HUES48 (cell line): ENCODE data around the gene SCYGR8.

Source experiments
- H3K27ac ChIP-seq: one replicate; pipeline ENCODE4 v1.7.0; 2013; ENCODE audit warnings: low read depth, low read length, inconsistent platforms
- H3K27me3 ChIP-seq: 2 replicates; pipeline ENCODE4 v1.6.1; 2013; ENCODE audit warnings: mild to moderate bottlenecking, low read length; ENCODE audit not compliant: control insufficient read depth, insufficient read depth
- H3K36me3 ChIP-seq: 2 replicates; pipeline ENCODE4 v1.6.1; 2013; ENCODE audit warnings: low read length; ENCODE audit not compliant: control insufficient read depth, insufficient read depth
- H3K4me1 ChIP-seq: 2 replicates; pipeline ENCODE4 v1.6.1; 2013; ENCODE audit warnings: mild to moderate bottlenecking, low read length; ENCODE audit not compliant: control insufficient read depth, insufficient read depth
- H3K4me3 ChIP-seq: 2 replicates; pipeline ENCODE4 v1.5.1; 2013; ENCODE audit warnings: mild to moderate bottlenecking, low read depth, low read length
- H3K9ac ChIP-seq: 2 replicates; pipeline ENCODE4 v1.6.1; 2013; ENCODE audit warnings: mild to moderate bottlenecking, low read depth, low read length, moderate library complexity
- H3K9me3 ChIP-seq: 2 replicates; pipeline ENCODE4 v1.6.1; 2013; ENCODE audit warnings: low read length; ENCODE audit not compliant: control insufficient read depth, insufficient read depth

The SCYGR8 gene

DNA sequence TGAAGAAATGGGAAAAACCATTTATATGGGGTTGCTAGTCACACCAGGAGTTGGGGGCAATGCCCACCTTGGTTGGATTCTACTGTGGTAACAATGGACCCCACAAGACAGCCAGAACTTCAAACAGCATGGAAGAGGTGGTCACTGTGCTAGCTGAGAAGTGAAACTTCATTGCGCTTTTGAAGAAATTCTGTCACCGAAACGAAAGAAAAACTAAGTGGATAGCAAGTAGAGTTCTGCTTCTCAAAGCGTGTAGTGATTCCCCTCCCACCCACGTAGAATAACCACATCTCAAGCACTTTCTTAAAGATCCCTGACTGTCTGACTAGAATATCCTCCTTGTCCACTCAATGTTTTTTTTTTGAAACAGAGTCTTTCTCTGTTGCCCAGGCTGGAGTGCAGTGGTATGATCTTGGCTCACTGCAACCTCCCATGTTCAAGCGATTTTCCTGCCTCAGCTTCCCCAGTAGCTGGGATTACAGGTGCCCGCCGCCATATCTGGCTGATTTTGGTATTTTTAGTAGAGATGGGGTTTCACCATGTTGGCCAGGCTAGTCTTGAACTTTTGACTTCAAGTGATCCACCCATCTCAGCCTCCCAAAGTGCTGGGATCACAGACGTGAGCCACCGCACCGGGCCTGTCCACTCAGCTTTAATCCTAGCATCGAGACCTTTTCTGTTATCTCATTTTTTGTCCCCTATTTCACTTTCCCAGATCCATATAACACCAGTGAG lies 37.9 kb downstream of the SCYGR8 start:
- no peaks in the 10 kb centered on the region for H3K9me3 ChIP-seq
- no peak overlapping the region for H3K4me3 ChIP-seq
- no peak overlapping the region for H3K27ac ChIP-seq
- H3K27me3 ChIP-seq = no peaks in the 10 kb centered on the region
- H3K9ac ChIP-seq = no peak overlapping the region
- H3K36me3 ChIP-seq = no peaks in the 10 kb centered on the region
- no peaks in the 10 kb centered on the region for H3K4me1 ChIP-seq

- Histone ChIP-seq H3K9ac (no peak overlapping the region), H3K4me1 (no peaks in the 10 kb centered on the region), H3K36me3 (no peaks in the 10 kb centered on the region), H3K9me3 (no peaks in the 10 kb centered on the region), H3K27ac (no peak overlapping the region), H3K27me3 (no peaks in the 10 kb centered on the region), H3K4me3 (no peak overlapping the region)
These were observed 39.6 kb downstream of the SCYGR8 start for GRCh38 chr2:227785293-227785692.

- H3K4me3 ChIP-seq = no peak overlapping the region
- H3K9ac ChIP-seq = no peak overlapping the region
- no peak overlapping the region for H3K27ac ChIP-seq
- H3K27me3 ChIP-seq = no peaks in the 10 kb centered on the region
- no peaks in the 10 kb centered on the region for H3K36me3 ChIP-seq
- no peaks in the 10 kb centered on the region for H3K4me1 ChIP-seq
- H3K9me3 ChIP-seq = no peaks in the 10 kb centered on the region
These were observed 42.9 kb downstream of the SCYGR8 start for GRCh38 chr2:227788561-227789018.

- Histone ChIP-seq H3K27me3 (no peaks in the 10 kb centered on the region), H3K4me1 (no peaks in the 10 kb centered on the region), H3K4me3 (no peak overlapping the region), H3K9ac (no peak overlapping the region), H3K27ac (no peak overlapping the region), H3K9me3 (no peaks in the 10 kb centered on the region), H3K36me3 (no peaks in the 10 kb centered on the region)
These were observed 44.1 kb downstream of the SCYGR8 start for GRCh38 chr2:227789803-227790202.

GRCh38 chr2:227793148-227793712 lies 47.5 kb downstream of the SCYGR8 start:
- Histone ChIP-seq H3K9ac (no peak overlapping the region), H3K4me3 (no peak overlapping the region), H3K27me3 (no peaks in the 10 kb centered on the region), H3K4me1 (no peaks in the 10 kb centered on the region), H3K9me3 (no peaks in the 10 kb centered on the region), H3K36me3 (no peaks in the 10 kb centered on the region), H3K27ac (no peak overlapping the region)
